CD4-positive, alpha-beta T cell treated with Interleukin-10 for 1 hour (primary cell): ENCODE data around the gene MYO5B.
"Not testable (repeated sequence)": the region's sequence is repeated elsewhere in the genome, so short reads cannot be mapped to it uniquely, and the experiment has no call there.

Source experiments
- DNase-seq: peaks from one replicate; pipeline ENCODE4 v3.0.0-alpha.2; 2020

The MYO5B gene

GRCh38 chr18:49846718-49847470 is 348.1 kb downstream of the MYO5B start:
- DNase-seq = no peak

- DNase-seq = no peak
These were observed 348.6 kb downstream of the MYO5B start for GRCh38 chr18:49846361-49846662.

- DNase-seq = no peak
These were observed 349.2 kb downstream of the MYO5B start for GRCh38 chr18:49845629-49846360.

GRCh38 chr18:49844903-49845302 is 350.0 kb downstream of the MYO5B start:
- DNase-seq = no peak

GRCh38 chr18:49843778-49844625 is 350.9 kb downstream of the MYO5B start:
- DNase-seq = no peak

GRCh38 chr18:49843131-49843530 is 351.8 kb downstream of the MYO5B start:
- DNase-seq = no peak

GRCh38 chr18:49842656-49843055 is 352.3 kb downstream of the MYO5B start:
- DNase-seq = no peak

- DNase-seq = no peak
These were observed 353.4 kb downstream of the MYO5B start for GRCh38 chr18:49841236-49842217.

GRCh38 chr18:49839012-49839411 is 355.9 kb downstream of the MYO5B start:
- DNase-seq = no peak

GRCh38 chr18:49838381-49838780 is 356.6 kb downstream of the MYO5B start:
- DNase-seq = no peak

GRCh38 chr18:49837889-49838288 is 357.1 kb downstream of the MYO5B start:
- no peak for DNase-seq

GRCh38 chr18:49837316-49837835 is 357.6 kb downstream of the MYO5B start:
- not testable (repeated sequence) for DNase-seq

GRCh38 chr18:49835405-49835804 is 359.5 kb downstream of the MYO5B start:
- DNase-seq = no peak

GRCh38 chr18:49834258-49834657 is 360.7 kb downstream of the MYO5B start:
- no peak for DNase-seq

- DNase-seq = no peak
These were observed 361.1 kb downstream of the MYO5B start for GRCh38 chr18:49833814-49834213.

GRCh38 chr18:49832221-49832647 is 362.7 kb downstream of the MYO5B start:
- no peak for DNase-seq

GRCh38 chr18:49827996-49828395 is 367.0 kb downstream of the MYO5B start:
- no peak for DNase-seq

- DNase-seq = peak; percentile 73
These were observed 374.9 kb downstream of the MYO5B start for GRCh38 chr18:49819823-49820671.

GRCh38 chr18:49819071-49819662 is 375.8 kb downstream of the MYO5B start:
- DNase-seq = no peak

GRCh38 chr18:49817947-49818346 is 377.0 kb downstream of the MYO5B start:
- no peak for DNase-seq

GRCh38 chr18:49815927-49816326 is 379.0 kb downstream of the MYO5B start:
- DNase-seq = no peak
